Ureter (tissue), 1 donor: ENCODE data around the gene ZNF438. TPM values are rescaled to one million over a fixed set of nuclear protein-coding genes. Genes with fewer than 3 reads are reported as not detected.

ENCODE experiments used
- DNase-seq: peaks from one replicate; pipeline ENCODE4 v3.0.0-alpha.2; 2020; ENCODE audit warnings: low spot score
- total RNA-seq: library from RNA; stranded (reverse); gene quantifications from one replicate; pipeline ENCODE4 v1.2.4, GENCODE V29; 2023
- donor health status: DM: yes; HTN: yes; CAD: no.

The ZNF438 gene
- total RNA-seq, 1 donor from 2014 or later: 11.2 TPM

- DNase-seq: no peak
These were observed 20.0 kb downstream of the ZNF438 start for GRCh38 chr10:31011665-31012022.

GRCh38 chr10:31011017-31011664 is 20.5 kb downstream of the ZNF438 start:
- no peak for DNase-seq

GRCh38 chr10:31010062-31010461 is 21.6 kb downstream of the ZNF438 start:
- DNase-seq: no peak

GRCh38 chr10:31005895-31006294 is 25.8 kb downstream of the ZNF438 start:
- no peak for DNase-seq

- DNase-seq: no peak
These were observed 27.0 kb downstream of the ZNF438 start for GRCh38 chr10:31004611-31005193.

- no peak for DNase-seq
These were observed 29.9 kb downstream of the ZNF438 start for GRCh38 chr10:31001740-31002139.

GRCh38 chr10:31000867-31001266 is 30.8 kb downstream of the ZNF438 start:
- no peak for DNase-seq

- no peak for DNase-seq
These were observed 31.4 kb downstream of the ZNF438 start for GRCh38 chr10:31000071-31000782.

GRCh38 chr10:30999070-30999712 is 32.5 kb downstream of the ZNF438 start:
- no peak for DNase-seq

- no peak for DNase-seq
These were observed 34.0 kb downstream of the ZNF438 start for GRCh38 chr10:30997536-30998235.

- no peak for DNase-seq
These were observed 35.1 kb downstream of the ZNF438 start for GRCh38 chr10:30996481-30997005.

GRCh38 chr10:30995081-30995770 is 36.4 kb downstream of the ZNF438 start:
- no peak for DNase-seq

- no peak for DNase-seq
These were observed 38.5 kb downstream of the ZNF438 start for GRCh38 chr10:30993155-30993554.

- DNase-seq: no peak
These were observed 39.0 kb downstream of the ZNF438 start for GRCh38 chr10:30992681-30993080.

GRCh38 chr10:30991647-30992011 is 40.0 kb downstream of the ZNF438 start:
- DNase-seq: no peak

GRCh38 chr10:30990971-30991646 is 40.6 kb downstream of the ZNF438 start:
- no peak for DNase-seq

- no peak for DNase-seq
These were observed 41.3 kb downstream of the ZNF438 start for GRCh38 chr10:30990351-30990750.

- no peak for DNase-seq
These were observed 42.7 kb downstream of the ZNF438 start for GRCh38 chr10:30988831-30989435.

- no peak for DNase-seq
These were observed 44.2 kb downstream of the ZNF438 start for GRCh38 chr10:30987463-30987862.

GRCh38 chr10:30986053-30986555 is 45.6 kb downstream of the ZNF438 start:
- DNase-seq: no peak
